GM19438 (cell line): ENCODE results near the gene ERBB4.
"Not testable (repeated sequence)": the region's sequence is repeated elsewhere in the genome, so short reads cannot be mapped to it uniquely, and the experiment has no call there.

Source experiments
- ATAC-seq: cut with Tn5 transposase; IDR thresholded peaks from one replicate; pipeline ENCODE4 v1.9.1; 2021; ENCODE audit warnings: low read depth; ENCODE audit not compliant: unreplicated experiment

ERBB4 gene

GRCh38 chr2:211674715-211675114 is 863.9 kb downstream of the ERBB4 start:
- ATAC-seq, result no peak

- no peak for ATAC-seq
Measured at GRCh38 chr2:211673133-211673905, 865.3 kb downstream of the ERBB4 start.

GRCh38 chr2:211671977-211672376 is 866.6 kb downstream of the ERBB4 start:
- no peak for ATAC-seq

GRCh38 chr2:211665299-211665698 is 873.3 kb downstream of the ERBB4 start:
- no peak for ATAC-seq

- ATAC-seq, result no peak
Measured at GRCh38 chr2:211664321-211664720, 874.3 kb downstream of the ERBB4 start.

- ATAC-seq, result no peak
Measured at GRCh38 chr2:211654211-211654780, 884.3 kb downstream of the ERBB4 start.

- no peak for ATAC-seq
Measured at GRCh38 chr2:211652327-211652726, 886.3 kb downstream of the ERBB4 start.

- ATAC-seq, result no peak
Measured at GRCh38 chr2:211649331-211649730, 889.3 kb downstream of the ERBB4 start.

GRCh38 chr2:211631503-211631902 is 907.1 kb downstream of the ERBB4 start:
- ATAC-seq, result no peak

- no peak for ATAC-seq
Measured at GRCh38 chr2:211623096-211623495, 915.5 kb downstream of the ERBB4 start.

- ATAC-seq, result no peak
Measured at GRCh38 chr2:211620986-211621385, 917.6 kb downstream of the ERBB4 start.

GRCh38 chr2:211617803-211618202 is 920.8 kb downstream of the ERBB4 start:
- ATAC-seq, result no peak

GRCh38 chr2:211611621-211612020 is 927.0 kb downstream of the ERBB4 start:
- no peak for ATAC-seq

GRCh38 chr2:211611061-211611518 is 927.5 kb downstream of the ERBB4 start:
- ATAC-seq, result no peak

- ATAC-seq, result no peak
Measured at GRCh38 chr2:211609127-211609526, 929.5 kb downstream of the ERBB4 start.

GRCh38 chr2:211599146-211599545 is 939.5 kb downstream of the ERBB4 start:
- ATAC-seq, result no peak

GRCh38 chr2:211598238-211598637 is 940.4 kb downstream of the ERBB4 start:
- ATAC-seq, result no peak

- not testable (repeated sequence) for ATAC-seq
Measured at GRCh38 chr2:211592006-211592405, 946.6 kb downstream of the ERBB4 start.

- no peak for ATAC-seq
Measured at GRCh38 chr2:211591426-211591825, 947.2 kb downstream of the ERBB4 start.

- ATAC-seq, result no peak
Measured at GRCh38 chr2:211568439-211568838, 970.2 kb downstream of the ERBB4 start.

- no peak for ATAC-seq
Measured at GRCh38 chr2:211564441-211564840, 974.2 kb downstream of the ERBB4 start.

- ATAC-seq, result no peak
Measured at GRCh38 chr2:211545582-211545981, 993.0 kb downstream of the ERBB4 start.
